GM18511 (cell line): ENCODE results near the gene PCBP3.

Source experiments
- ATAC-seq: cut with Tn5 transposase; IDR thresholded peaks from one replicate; pipeline ENCODE4 v1.9.1; 2021; ENCODE audit warnings: mild to moderate bottlenecking, moderate library complexity; ENCODE audit not compliant: unreplicated experiment

PCBP3 gene

GRCh38 chr21:45938811-45939520, 295.4 kb downstream of the PCBP3 start:
- ATAC-seq: no peak

GRCh38 chr21:45939521-45940045, 296.1 kb downstream of the PCBP3 start:
- no peak for ATAC-seq

- no peak for ATAC-seq
Measured at GRCh38 chr21:45940091-45940490, 296.6 kb downstream of the PCBP3 start.

GRCh38 chr21:45940621-45941337, 297.3 kb downstream of the PCBP3 start:
- no peak for ATAC-seq

GRCh38 chr21:45941338-45941710, 297.8 kb downstream of the PCBP3 start:
- ATAC-seq: no peak

GRCh38 chr21:45941717-45942546, 298.4 kb downstream of the PCBP3 start:
- ATAC-seq: no peak

GRCh38 chr21:45942755-45943629, 299.5 kb downstream of the PCBP3 start:
- no peak for ATAC-seq

- no peak for ATAC-seq
Measured at GRCh38 chr21:45943630-45944540, 300.4 kb downstream of the PCBP3 start.

- ATAC-seq: no peak
Measured at GRCh38 chr21:45944601-45945000, 301.1 kb downstream of the PCBP3 start.

- ATAC-seq: no peak
Measured at GRCh38 chr21:45945066-45945867, 301.7 kb downstream of the PCBP3 start.

GRCh38 chr21:45945868-45946210, 302.3 kb downstream of the PCBP3 start:
- ATAC-seq: no peak

- ATAC-seq: no peak
Measured at GRCh38 chr21:45947296-45947695, 303.8 kb downstream of the PCBP3 start.

- ATAC-seq: no peak
Measured at GRCh38 chr21:45947716-45948255, 304.3 kb downstream of the PCBP3 start.

GRCh38 chr21:45948576-45949141, 305.1 kb downstream of the PCBP3 start:
- ATAC-seq: no peak

GRCh38 chr21:45949928-45950739, 306.6 kb downstream of the PCBP3 start:
- ATAC-seq: no peak

GRCh38 chr21:45950740-45951515, 307.4 kb downstream of the PCBP3 start:
- no peak for ATAC-seq
